Astrocyte (in vitro differentiated cells and primary cell): ENCODE results near the gene RIPK1. TPM values are rescaled to one million over a fixed set of nuclear protein-coding genes. Genes with fewer than 3 reads are reported as not detected.

ENCODE experiments used
- DNase-seq: peaks from one replicate; pipeline ENCODE4 v3.0.0-alpha.2; 2010; ENCODE audit warnings: low read depth
- FAIRE-seq: peaks from 2 replicates; lab custom pipeline; 2011; peaks lifted over from hg19 to GRCh38; lab: Jason Lieb, UNC
- H2AFZ ChIP-seq: 2 replicates; pipeline ENCODE4 v1.6.0; 2012; ENCODE audit warnings: low read depth, low read length, inconsistent platforms
- H3K27ac ChIP-seq: 2 replicates; pipeline ENCODE4 v1.5.1; 2011; ENCODE audit warnings: low read depth, low read length, inconsistent platforms
- H3K27me3 ChIP-seq: 2 replicates; pipeline ENCODE4 v1.6.0; 2011; ENCODE audit warnings: low read length, inconsistent platforms; ENCODE audit not compliant: insufficient read depth
- H3K36me3 ChIP-seq: 2 replicates; pipeline ENCODE4 v1.5.1; 2011; ENCODE audit warnings: low read length, inconsistent platforms; ENCODE audit not compliant: insufficient read depth
- H3K4me1 ChIP-seq: 2 replicates; pipeline ENCODE4 v1.5.1; 2011; ENCODE audit warnings: low read length, inconsistent platforms; ENCODE audit not compliant: insufficient read depth
- H3K4me2 ChIP-seq: 2 replicates; pipeline ENCODE4 v1.6.0; 2012; ENCODE audit warnings: low read length, inconsistent platforms
- H3K4me3 ChIP-seq: 2 replicates; pipeline ENCODE4 v1.5.1; 2011; ENCODE audit warnings: low read depth, mild to moderate bottlenecking, low read length, inconsistent platforms; ENCODE audit not compliant: insufficient read depth
- H3K79me2 ChIP-seq: 2 replicates; pipeline ENCODE4 v1.6.0; 2012; ENCODE audit warnings: mild to moderate bottlenecking, low read length, inconsistent platforms; ENCODE audit not compliant: insufficient read depth
- H3K9ac ChIP-seq: 2 replicates; pipeline ENCODE4 v1.6.0; 2012; ENCODE audit warnings: mild to moderate bottlenecking, low read length, inconsistent platforms
- H3K9me3 ChIP-seq: 2 replicates; pipeline ENCODE4 v1.5.1; 2012; ENCODE audit warnings: low read depth, mild to moderate bottlenecking, low read length, inconsistent platforms; ENCODE audit not compliant: insufficient read depth
- H4K20me1 ChIP-seq: 2 replicates; pipeline ENCODE4 v1.6.0; 2012; ENCODE audit warnings: low read length, inconsistent platforms; ENCODE audit not compliant: insufficient read depth
- H3K27ac Mint-ChIP-seq: one replicate; pipeline ENCODE4 v1.8.0; 2021; ENCODE audit warnings: mild to moderate bottlenecking, mixed read lengths; ENCODE audit not compliant: unreplicated experiment
- H3K27me3 Mint-ChIP-seq: one replicate; pipeline ENCODE4 v1.8.0; 2021; ENCODE audit warnings: low read depth, mixed read lengths; ENCODE audit not compliant: unreplicated experiment
- H3K36me3 Mint-ChIP-seq: one replicate; pipeline ENCODE4 v1.8.0; 2021; ENCODE audit warnings: low read depth, mixed read lengths; ENCODE audit not compliant: unreplicated experiment
- H3K4me1 Mint-ChIP-seq: one replicate; pipeline ENCODE4 v1.8.0; 2021; ENCODE audit warnings: low read depth, mixed read lengths; ENCODE audit not compliant: unreplicated experiment
- H3K4me3 Mint-ChIP-seq: one replicate; pipeline ENCODE4 v1.8.0; 2021; ENCODE audit warnings: mild to moderate bottlenecking, moderate library complexity, mixed read lengths; ENCODE audit not compliant: unreplicated experiment
- H3K9me3 Mint-ChIP-seq: one replicate; pipeline ENCODE4 v1.8.0; 2021; ENCODE audit warnings: mild to moderate bottlenecking, mixed read lengths; ENCODE audit not compliant: unreplicated experiment
- CTCF ChIP-seq: IDR thresholded peaks from 2 replicates; pipeline ENCODE4 v1.5.1; 2011; ENCODE audit warnings: low read depth, mild to moderate bottlenecking, inconsistent platforms, low read length, moderate library complexity; ENCODE audit not compliant: insufficient read depth
- EZH2 ChIP-seq: IDR thresholded peaks from 2 replicates; pipeline ENCODE4 v1.6.1; 2012; ENCODE audit warnings: mild to moderate bottlenecking, low read length, inconsistent platforms; ENCODE audit not compliant: insufficient read depth
- total RNA-seq: library from RNA; stranded (reverse); gene quantifications from 2 replicates; pipeline ENCODE4 v1.2.1, GENCODE V29; 2021

RIPK1 gene
- total RNA-seq, 1 donor from 2014 or later = 21.9 TPM

GRCh38 chr6:3039384-3039783, 28.9 kb upstream of the RIPK1 start:
- no peak overlapping the region for H3K27ac ChIP-seq
- Mint-ChIP-seq H3K9me3 (peaks cover 8% of the 10 kb centered on the region), H3K36me3 (peaks cover 2% of the 10 kb centered on the region), H3K4me1 (peaks cover 2% of the 10 kb centered on the region), H3K4me3 (no peak overlapping the region), H3K27ac (no peak overlapping the region), H3K27me3 (peaks cover 8% of the 10 kb centered on the region)
- H3K27me3 ChIP-seq = peaks cover 2% of the 10 kb centered on the region
- H3K9ac ChIP-seq = no peak overlapping the region
- no peaks in the 10 kb centered on the region for H3K79me2 ChIP-seq
- H3K4me2 ChIP-seq = no peak overlapping the region
- no peaks in the 10 kb centered on the region for H3K36me3 ChIP-seq
- no peaks in the 10 kb centered on the region for H4K20me1 ChIP-seq
- H2AFZ ChIP-seq = no peak overlapping the region
- H3K9me3 ChIP-seq = no peaks in the 10 kb centered on the region
- FAIRE-seq (no peak), DNase-seq (no peak)
- TF ChIP-seq EZH2 (no peak), CTCF (no peak)
- H3K4me1 ChIP-seq = no peaks in the 10 kb centered on the region
- H3K4me3 ChIP-seq = no peak overlapping the region

- no peak overlapping the region for H3K27ac ChIP-seq
- H3K4me2 ChIP-seq = no peak overlapping the region
- H4K20me1 ChIP-seq = no peaks in the 10 kb centered on the region
- H3K4me1 Mint-ChIP-seq = peaks cover 2% of the 10 kb centered on the region
- H3K36me3 ChIP-seq = no peaks in the 10 kb centered on the region
- DNase-seq = no peak
- peaks cover 1% of the 10 kb centered on the region for H3K9me3 Mint-ChIP-seq
- no peak overlapping the region for H3K27ac Mint-ChIP-seq
- peaks cover 8% of the 10 kb centered on the region for H3K27me3 Mint-ChIP-seq
- H3K4me1 ChIP-seq = no peaks in the 10 kb centered on the region
- H3K4me3 ChIP-seq = no peak overlapping the region
- peaks cover 2% of the 10 kb centered on the region for H3K27me3 ChIP-seq
- no peak for TF ChIP-seq CTCF
- no peak for TF ChIP-seq EZH2
- no peaks in the 10 kb centered on the region for H3K9me3 ChIP-seq
- FAIRE-seq = no peak
- H3K36me3 Mint-ChIP-seq = no peaks in the 10 kb centered on the region
- H2AFZ ChIP-seq = no peak overlapping the region
- H3K4me3 Mint-ChIP-seq = no peak overlapping the region
- no peak overlapping the region for H3K9ac ChIP-seq
- no peaks in the 10 kb centered on the region for H3K79me2 ChIP-seq
These were observed 27.1 kb upstream of the RIPK1 start for GRCh38 chr6:3041147-3041546.

GRCh38 chr6:3041606-3042005, 26.7 kb upstream of the RIPK1 start:
- Histone ChIP-seq H3K4me2 (no peak overlapping the region), H3K27me3 (no peaks in the 10 kb centered on the region), H2AFZ (no peak overlapping the region), H3K4me3 (no peak overlapping the region), H3K79me2 (no peaks in the 10 kb centered on the region), H3K9ac (no peak overlapping the region), H3K27ac (no peak overlapping the region), H3K9me3 (no peaks in the 10 kb centered on the region), H3K4me1 (no peaks in the 10 kb centered on the region), H3K36me3 (no peaks in the 10 kb centered on the region), H4K20me1 (no peaks in the 10 kb centered on the region)
- Mint-ChIP-seq H3K36me3 (no peaks in the 10 kb centered on the region), H3K4me3 (no peak overlapping the region), H3K27ac (no peak overlapping the region), H3K4me1 (peaks cover 2% of the 10 kb centered on the region), H3K9me3 (peaks cover 1% of the 10 kb centered on the region), H3K27me3 (peaks cover 8% of the 10 kb centered on the region)
- no peak for TF ChIP-seq EZH2
- TF ChIP-seq CTCF = no peak
- no peak for FAIRE-seq
- DNase-seq = no peak
